Measurements from ENCODE around the gene TNS1. TPM values are rescaled to one million over a fixed set of nuclear protein-coding genes. Genes with fewer than 3 reads are reported as not detected.
A peak's percentile ranks its signal among the peaks of the same experiment; 100 is the strongest.

The TNS1 gene
- polyA plus RNA-seq, 1 experiment: 19.7 TPM

DNA sequence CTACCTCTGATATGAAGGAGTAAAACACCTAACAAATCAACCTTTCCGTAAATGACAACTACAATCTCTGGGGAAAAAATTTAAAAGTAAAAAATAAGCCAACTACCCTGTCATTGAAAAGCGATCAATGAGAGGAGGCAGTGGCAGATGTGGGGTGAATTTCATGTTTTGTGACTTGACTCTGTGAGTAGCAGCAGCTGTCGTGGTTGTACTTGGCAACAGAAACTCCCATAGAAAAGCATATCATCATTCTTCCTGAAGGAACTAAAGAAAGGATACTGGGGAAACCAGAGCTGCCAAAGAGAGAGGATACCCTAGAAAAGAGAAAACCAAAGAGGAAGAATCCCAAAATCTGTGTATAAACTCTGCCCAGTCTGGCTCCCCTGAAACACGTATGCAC is 236.4 kb downstream of the TNS1 start:
- CTCF ChIA-PET: interaction anchor here (1.5 kb wide), 1 partner anchor 10 kb away, joined by 4 read pairs; no protein-coding TSS in a partner anchor
- TF ChIP-seq, protein P1, sequence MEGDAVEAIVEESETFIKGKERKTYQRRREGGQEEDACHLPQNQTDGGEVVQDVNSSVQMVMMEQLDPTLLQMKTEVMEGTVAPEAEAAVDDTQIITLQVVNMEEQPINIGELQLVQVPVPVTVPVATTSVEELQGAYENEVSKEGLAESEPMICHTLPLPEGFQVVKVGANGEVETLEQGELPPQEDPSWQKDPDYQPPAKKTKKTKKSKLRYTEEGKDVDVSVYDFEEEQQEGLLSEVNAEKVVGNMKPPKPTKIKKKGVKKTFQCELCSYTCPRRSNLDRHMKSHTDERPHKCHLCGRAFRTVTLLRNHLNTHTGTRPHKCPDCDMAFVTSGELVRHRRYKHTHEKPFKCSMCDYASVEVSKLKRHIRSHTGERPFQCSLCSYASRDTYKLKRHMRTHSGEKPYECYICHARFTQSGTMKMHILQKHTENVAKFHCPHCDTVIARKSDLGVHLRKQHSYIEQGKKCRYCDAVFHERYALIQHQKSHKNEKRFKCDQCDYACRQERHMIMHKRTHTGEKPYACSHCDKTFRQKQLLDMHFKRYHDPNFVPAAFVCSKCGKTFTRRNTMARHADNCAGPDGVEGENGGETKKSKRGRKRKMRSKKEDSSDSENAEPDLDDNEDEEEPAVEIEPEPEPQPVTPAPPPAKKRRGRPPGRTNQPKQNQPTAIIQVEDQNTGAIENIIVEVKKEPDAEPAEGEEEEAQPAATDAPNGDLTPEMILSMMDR (IDR thresholded peaks at IDR 0.05; ENCODE audit: low read depth, low read length): no peak
- DNase-seq (ENCODE audit: low read depth, low spot score): no peak
- Histone ChIP-seq H3K27me3 (ENCODE audit: control insufficient read depth, insufficient read depth, low read length) (no peaks in the 10 kb centered on the region), H3K27ac (ENCODE audit: low read depth, low read length) (no peak overlapping the region), H3K4me3 (ENCODE audit: low read depth, low read length) (no peak overlapping the region), H3K9me3 (ENCODE audit: control insufficient read depth, insufficient read depth, low read length) (peaks cover 5% of the 10 kb centered on the region; the same call in 1 of the 2 replicates)
- POLR2A ChIA-PET: no interaction called here

DNA sequence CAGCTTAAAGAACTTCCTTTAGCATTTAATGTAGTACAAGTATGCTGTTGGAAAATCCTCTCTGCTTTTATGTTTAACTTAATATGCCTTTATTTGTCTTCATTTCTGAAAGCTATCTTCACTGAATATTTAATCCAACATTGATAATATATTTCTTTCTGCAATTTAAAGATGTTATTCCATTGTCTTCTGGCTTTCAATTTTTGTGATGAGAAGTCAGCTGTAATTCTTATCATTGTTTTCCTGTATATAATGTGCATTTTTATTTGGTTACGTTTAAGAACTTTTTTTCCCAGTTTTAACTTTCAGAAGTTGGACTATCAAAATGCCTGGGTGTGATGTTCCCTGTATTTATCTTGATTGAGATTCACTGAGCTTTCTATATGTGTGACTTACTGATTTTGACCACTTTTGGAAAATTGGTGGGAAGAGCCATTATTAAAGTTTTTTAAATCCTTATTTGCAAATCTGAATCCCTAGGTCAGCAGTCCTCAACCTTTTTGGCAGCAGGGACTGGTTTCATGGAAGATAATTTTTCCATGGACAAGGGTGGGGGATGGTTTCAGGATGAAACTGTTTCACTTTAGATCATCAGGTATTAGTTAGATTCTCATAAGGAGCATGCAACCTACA is 241.0 kb downstream of the TNS1 start:
- peaks cover 5% of the 10 kb centered on the region; the same call in 1 of the 2 replicates for H3K9me3 ChIP-seq (ENCODE audit: control insufficient read depth, insufficient read depth, low read length)
- CTCF ChIA-PET: no interaction called here
- H3K4me3 ChIP-seq (ENCODE audit: low read depth, low read length): no peak overlapping the region
- H3K27ac ChIP-seq (ENCODE audit: low read depth, low read length): no peak overlapping the region
- TF ChIP-seq, protein P1 (IDR thresholded peaks at IDR 0.05; ENCODE audit: low read depth, low read length): no peak
- POLR2A ChIA-PET: no interaction called here
- no peaks in the 10 kb centered on the region for H3K27me3 ChIP-seq (ENCODE audit: control insufficient read depth, insufficient read depth, low read length)
- no peak for DNase-seq (ENCODE audit: low read depth, low spot score)

DNA sequence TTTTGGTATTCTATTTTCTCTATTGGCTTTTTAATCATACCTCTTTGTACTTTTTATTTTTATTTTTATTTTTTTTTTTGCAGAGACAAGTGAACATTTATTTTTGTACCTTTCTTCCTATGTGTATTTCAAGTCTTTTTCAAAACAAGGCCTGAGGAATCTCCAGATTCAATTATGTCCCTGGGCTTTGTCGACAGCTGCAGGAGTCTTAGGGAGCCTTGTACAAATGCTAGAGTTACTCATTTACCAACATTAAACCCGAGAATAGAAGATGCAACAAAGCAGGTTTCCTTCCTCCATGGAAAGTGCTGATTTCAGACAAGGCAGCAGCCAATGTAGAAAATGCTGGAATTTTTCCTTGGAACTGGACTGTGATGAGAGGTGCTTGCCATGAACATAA is 242.8 kb downstream of the TNS1 start:
- Histone ChIP-seq H3K9me3 (ENCODE audit: control insufficient read depth, insufficient read depth, low read length) (peaks cover 5% of the 10 kb centered on the region; the same call in 1 of the 2 replicates), H3K4me3 (ENCODE audit: low read depth, low read length) (no peak overlapping the region), H3K27me3 (ENCODE audit: control insufficient read depth, insufficient read depth, low read length) (no peaks in the 10 kb centered on the region), H3K27ac (ENCODE audit: low read depth, low read length) (no peak overlapping the region)
- CTCF ChIA-PET: no interaction called here
- POLR2A ChIA-PET: no interaction called here
- DNase-seq (ENCODE audit: low read depth, low spot score): no peak
- TF ChIP-seq, protein P1 (IDR thresholded peaks at IDR 0.05; ENCODE audit: low read depth, low read length): no peak

DNA sequence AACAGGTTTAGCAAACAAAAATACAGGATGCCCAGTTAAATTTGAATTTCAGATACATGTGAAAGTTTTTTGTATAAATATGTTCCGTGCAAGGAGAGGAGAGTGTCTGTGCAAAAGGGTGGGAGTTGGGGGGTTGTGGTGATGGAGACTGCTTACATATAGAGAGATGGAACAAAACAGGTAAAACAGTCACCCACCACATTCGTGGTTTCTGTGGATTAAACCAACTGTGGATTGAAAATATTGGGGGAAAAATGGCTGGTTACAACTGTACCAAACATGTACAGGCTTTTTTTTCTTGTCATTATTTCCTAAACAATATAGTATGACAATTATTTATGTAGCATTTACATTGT is 245.7 kb downstream of the TNS1 start:
- H3K27me3 ChIP-seq (ENCODE audit: control insufficient read depth, insufficient read depth, low read length): peaks cover 3% of the 10 kb centered on the region
- no peak for DNase-seq (ENCODE audit: low read depth, low spot score)
- CTCF ChIA-PET: interaction anchor here (0.7 to 2.1 kb wide), 5 partner anchors 44 to 1059 kb away, joined by 3 to 6 read pairs (median 4); no protein-coding TSS in a partner anchor
- peak overlapping the region; percentile 2 for H3K27ac ChIP-seq (ENCODE audit: low read depth, low read length)
- no peak overlapping the region for H3K4me3 ChIP-seq (ENCODE audit: low read depth, low read length)
- H3K9me3 ChIP-seq (ENCODE audit: control insufficient read depth, insufficient read depth, low read length): peaks cover 2% of the 10 kb centered on the region; the same call in 1 of the 2 replicates
- POLR2A ChIA-PET: interaction anchor here (0.6 to 1.1 kb wide), 4 partner anchors 34 to 1075 kb away, joined by 3 to 5 read pairs (median 4); no protein-coding TSS in a partner anchor
- TF ChIP-seq, protein P1 (IDR thresholded peaks at IDR 0.05; ENCODE audit: low read depth, low read length): no peak

DNA sequence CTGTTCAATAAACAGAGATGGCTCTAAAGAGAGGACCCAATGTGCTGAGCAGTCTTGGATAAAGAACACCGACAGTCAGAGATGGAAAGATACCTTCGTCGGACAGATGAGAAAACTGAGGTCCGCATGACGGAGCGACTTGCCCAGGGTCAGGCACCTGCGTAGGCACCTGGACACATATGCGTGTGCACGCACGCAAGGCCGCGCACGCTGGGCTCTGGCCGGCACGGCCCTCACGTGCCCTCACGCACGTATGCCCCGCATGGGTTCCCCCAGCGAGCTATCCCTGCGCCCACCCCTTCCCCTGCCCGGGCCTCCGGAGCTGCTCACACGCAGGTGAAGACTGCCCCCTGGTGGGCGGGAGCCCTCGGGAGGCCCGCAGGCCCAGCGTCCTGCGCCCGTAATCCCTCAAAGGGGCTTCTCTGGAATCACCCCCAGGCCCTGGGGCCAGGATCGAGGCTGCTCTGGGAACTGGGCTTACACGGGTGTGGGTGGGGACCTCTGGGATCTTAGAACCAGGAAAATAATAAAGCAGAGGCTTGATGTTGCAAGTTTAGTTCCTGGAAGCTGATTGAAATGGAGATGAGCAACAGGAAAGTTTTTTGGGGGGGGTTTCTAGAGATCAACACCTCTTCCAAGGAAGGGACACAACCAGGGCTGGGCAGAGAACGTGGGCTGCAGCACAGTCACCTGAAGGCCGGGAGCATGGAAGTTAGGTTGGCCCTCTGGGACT is 246.3 kb downstream of the TNS1 start:
- TF ChIP-seq, protein P1 (IDR thresholded peaks at IDR 0.05; ENCODE audit: low read depth, low read length): peak; percentile 89
- H3K27ac ChIP-seq (ENCODE audit: low read depth, low read length): peak overlapping the region; percentile 2
- ChIA-PET POLR2A (interaction anchor here (0.6 to 1.1 kb wide), 6 partner anchors 33 to 1075 kb away, joined by 3 to 5 read pairs (median 4); partner anchors contain the start of gene IGFBP5), CTCF (interaction anchor here (0.5 to 2.1 kb wide), 21 partner anchors 10 to 1102 kb away, joined by 3 to 6 read pairs (median 4); partner anchors contain the start of gene IGFBP5)
- H3K4me3 ChIP-seq (ENCODE audit: low read depth, low read length): peak overlapping the region; percentile 41
- DNase-seq (ENCODE audit: low read depth, low spot score): no peak
- peaks cover 3% of the 10 kb centered on the region for H3K27me3 ChIP-seq (ENCODE audit: control insufficient read depth, insufficient read depth, low read length)
- no peaks in the 10 kb centered on the region for H3K9me3 ChIP-seq (ENCODE audit: control insufficient read depth, insufficient read depth, low read length)

Measured in AG04450 (cell line).